ENCODE measurements around the gene COX19. TPM values are rescaled to one million over a fixed set of nuclear protein-coding genes. Genes with fewer than 3 reads are reported as not detected.
A peak's percentile ranks its signal among the peaks of the same experiment; 100 is the strongest.
"Not testable (repeated sequence)": the region's sequence is repeated elsewhere in the genome, so short reads cannot be mapped to it uniquely, and the experiment has no call there.

Gene COX19
- total RNA-seq, 2 donors from 2014 or later = 13.7 to 20.8 TPM

GRCh38 chr7:945556-946255 is 29.6 kb downstream of the COX19 start:
- Mint-ChIP-seq H3K9me3 (no peaks in the 10 kb centered on the region), H3K4me1 (peaks cover 16% of the 10 kb centered on the region), H3K27me3 (no peaks in the 10 kb centered on the region), H3K27ac (no peak overlapping the region), H3K36me3 (ENCODE audit: low read depth) (peaks cover 8% of the 10 kb centered on the region), H3K4me3 (no peak overlapping the region)
- no peak for ATAC-seq (replicated peaks)

GRCh38 chr7:945147-945555 is 30.2 kb downstream of the COX19 start:
- no peak for ATAC-seq (replicated peaks)
- Mint-ChIP-seq H3K9me3 (no peaks in the 10 kb centered on the region), H3K4me1 (peaks cover 18% of the 10 kb centered on the region), H3K36me3 (ENCODE audit: low read depth) (peaks cover 4% of the 10 kb centered on the region), H3K4me3 (no peak overlapping the region), H3K27ac (no peak overlapping the region), H3K27me3 (no peaks in the 10 kb centered on the region)

GRCh38 chr7:944744-945143 is 30.6 kb downstream of the COX19 start:
- H3K9me3 Mint-ChIP-seq = no peaks in the 10 kb centered on the region
- ATAC-seq (replicated peaks) = no peak
- peaks cover 4% of the 10 kb centered on the region for H3K36me3 Mint-ChIP-seq (ENCODE audit: low read depth)
- peaks cover 22% of the 10 kb centered on the region for H3K4me1 Mint-ChIP-seq
- H3K27ac Mint-ChIP-seq = no peak overlapping the region
- H3K4me3 Mint-ChIP-seq = no peak overlapping the region
- H3K27me3 Mint-ChIP-seq = no peaks in the 10 kb centered on the region

- not testable (repeated sequence) for ATAC-seq (replicated peaks); H3K27me3 Mint-ChIP-seq; H3K9me3 Mint-ChIP-seq; H3K4me3 Mint-ChIP-seq; H3K36me3 Mint-ChIP-seq (ENCODE audit: low read depth); H3K27ac Mint-ChIP-seq
- H3K4me1 Mint-ChIP-seq = peaks cover 23% of the 10 kb centered on the region
Observed at GRCh38 chr7:943793-944192, 31.6 kb downstream of the COX19 start.

- no peaks in the 10 kb centered on the region for H3K9me3 Mint-ChIP-seq
- H3K4me3 Mint-ChIP-seq = peak overlapping the region; percentile 56
- H3K27ac Mint-ChIP-seq = peak overlapping the region; percentile 25
Observed at GRCh38 chr7:940599-941408, 34.5 kb downstream of the COX19 start.

GRCh38 chr7:939843-940242 is 35.5 kb downstream of the COX19 start:
- Mint-ChIP-seq H3K9me3 (no peaks in the 10 kb centered on the region), H3K4me1 (peaks cover 25% of the 10 kb centered on the region), H3K27ac (no peak overlapping the region), H3K36me3 (ENCODE audit: low read depth) (peaks cover 8% of the 10 kb centered on the region), H3K27me3 (no peaks in the 10 kb centered on the region), H3K4me3 (no peak overlapping the region)
- no peak for ATAC-seq (replicated peaks)

More at GRCh38 chr7:940599-941408, 34.5 kb downstream of the COX19 start:
- peaks cover 25% of the 10 kb centered on the region for H3K4me1 Mint-ChIP-seq
- peaks cover 8% of the 10 kb centered on the region for H3K36me3 Mint-ChIP-seq (ENCODE audit: low read depth)
- no peaks in the 10 kb centered on the region for H3K27me3 Mint-ChIP-seq
- ATAC-seq (replicated peaks) = peak; percentile 65

- Mint-ChIP-seq H3K4me3 (no peak overlapping the region), H3K27ac (no peak overlapping the region), H3K27me3 (no peaks in the 10 kb centered on the region), H3K9me3 (no peaks in the 10 kb centered on the region), H3K36me3 (ENCODE audit: low read depth) (peaks cover 8% of the 10 kb centered on the region), H3K4me1 (peaks cover 25% of the 10 kb centered on the region)
- ATAC-seq (replicated peaks) = no peak
Observed at GRCh38 chr7:938546-939185, 36.7 kb downstream of the COX19 start.

- Mint-ChIP-seq H3K36me3 (ENCODE audit: low read depth) (peaks cover 8% of the 10 kb centered on the region), H3K9me3 (no peaks in the 10 kb centered on the region), H3K27ac (no peak overlapping the region), H3K4me1 (peaks cover 25% of the 10 kb centered on the region), H3K4me3 (peak overlapping the region; percentile 19), H3K27me3 (no peaks in the 10 kb centered on the region)
- no peak for ATAC-seq (replicated peaks)
Observed at GRCh38 chr7:937856-938484, 37.4 kb downstream of the COX19 start.

- peak; percentile 91 for ATAC-seq (replicated peaks)
- peak overlapping the region; percentile 80 for H3K27ac Mint-ChIP-seq
Observed at GRCh38 chr7:936386-937054, 38.8 kb downstream of the COX19 start.

GRCh38 chr7:935874-936385 is 39.4 kb downstream of the COX19 start:
- no peaks in the 10 kb centered on the region for H3K27me3 Mint-ChIP-seq
- peaks cover 8% of the 10 kb centered on the region for H3K36me3 Mint-ChIP-seq (ENCODE audit: low read depth)
- H3K27ac Mint-ChIP-seq = peak overlapping the region; percentile 80
- no peak for ATAC-seq (replicated peaks)
- peaks cover 14% of the 10 kb centered on the region for H3K4me1 Mint-ChIP-seq
- peak overlapping the region; percentile 67 for H3K4me3 Mint-ChIP-seq
- no peaks in the 10 kb centered on the region for H3K9me3 Mint-ChIP-seq

More at GRCh38 chr7:936386-937054, 38.8 kb downstream of the COX19 start:
- H3K9me3 Mint-ChIP-seq = no peaks in the 10 kb centered on the region
- H3K27me3 Mint-ChIP-seq = no peaks in the 10 kb centered on the region
- peaks cover 20% of the 10 kb centered on the region for H3K4me1 Mint-ChIP-seq
- peak overlapping the region; percentile 67 for H3K4me3 Mint-ChIP-seq
- H3K36me3 Mint-ChIP-seq (ENCODE audit: low read depth) = peaks cover 8% of the 10 kb centered on the region

GRCh38 chr7:935164-935873 is 40.0 kb downstream of the COX19 start:
- Mint-ChIP-seq H3K36me3 (ENCODE audit: low read depth) (peaks cover 8% of the 10 kb centered on the region), H3K4me3 (no peak overlapping the region), H3K27ac (no peak overlapping the region), H3K9me3 (no peaks in the 10 kb centered on the region), H3K27me3 (no peaks in the 10 kb centered on the region), H3K4me1 (peaks cover 13% of the 10 kb centered on the region)
- ATAC-seq (replicated peaks) = no peak

GRCh38 chr7:934469-935163 is 40.7 kb downstream of the COX19 start:
- no peak for ATAC-seq (replicated peaks)
- H3K4me3 Mint-ChIP-seq = no peak overlapping the region
- no peaks in the 10 kb centered on the region for H3K9me3 Mint-ChIP-seq

GRCh38 chr7:932651-932975 is 42.7 kb downstream of the COX19 start:
- Mint-ChIP-seq H3K4me3 (no peak overlapping the region), H3K27ac (no peak overlapping the region), H3K36me3 (ENCODE audit: low read depth) (peaks cover 20% of the 10 kb centered on the region), H3K9me3 (no peaks in the 10 kb centered on the region), H3K4me1 (peaks cover 17% of the 10 kb centered on the region), H3K27me3 (no peaks in the 10 kb centered on the region)
- no peak for ATAC-seq (replicated peaks)

More at GRCh38 chr7:934469-935163, 40.7 kb downstream of the COX19 start:
- peaks cover 12% of the 10 kb centered on the region for H3K4me1 Mint-ChIP-seq
- no peaks in the 10 kb centered on the region for H3K27me3 Mint-ChIP-seq
- H3K27ac Mint-ChIP-seq = no peak overlapping the region
- H3K36me3 Mint-ChIP-seq (ENCODE audit: low read depth) = peaks cover 14% of the 10 kb centered on the region

All from activated T-helper 17 cell treated with anti-CD3 and anti-CD28 coated beads, Interleukin-2, amount 50 U/mL, for 72 hours (primary cell).